Activated CD4-positive, alpha-beta T cell treated with anti-CD3 and anti-CD28 coated beads for 48 hours (primary cell): ENCODE results near the gene DBN1.

ENCODE experiments used
- DNase-seq: peaks from one replicate; pipeline ENCODE4 v3.0.0-alpha.2; 2020

The DBN1 gene

DNA sequence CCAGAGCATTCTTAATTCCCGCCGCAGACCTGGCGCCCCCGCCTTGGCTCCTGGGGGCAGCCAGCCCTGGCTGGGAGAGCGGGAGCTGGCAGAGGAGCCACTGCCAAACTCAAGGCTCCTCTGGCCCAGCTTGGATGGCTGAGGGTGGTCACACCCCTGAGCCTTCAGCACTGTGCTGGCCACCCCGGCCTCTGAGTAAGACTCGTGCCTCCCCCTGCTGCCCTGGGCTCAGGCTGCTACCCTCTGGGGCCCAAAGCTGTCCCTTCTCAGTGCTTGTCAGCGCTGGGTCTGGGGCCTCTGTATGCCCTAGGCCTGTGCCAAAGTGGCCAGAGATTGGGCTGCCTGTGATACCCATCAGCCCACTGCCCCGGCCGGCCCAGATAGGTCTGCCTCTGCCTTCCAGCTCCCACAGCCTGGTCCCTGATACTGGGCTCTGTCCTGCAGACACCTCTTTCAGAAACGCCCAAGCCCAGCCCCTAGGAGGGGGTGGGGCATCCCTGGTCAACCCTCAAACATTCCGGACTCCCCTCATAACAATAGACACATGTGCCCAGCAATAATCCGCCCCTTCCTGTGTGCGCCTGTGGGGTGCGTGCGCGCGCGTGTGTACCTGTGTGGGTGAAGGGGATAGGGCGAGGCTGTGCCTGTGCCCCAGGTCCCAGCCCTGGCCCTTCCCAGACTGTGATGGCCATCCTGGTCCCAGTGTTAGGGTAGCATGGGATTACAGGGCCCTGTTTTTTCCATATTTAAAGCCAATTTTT is 31.2 kb downstream of the DBN1 start:
- DNase-seq, result no peak

GRCh38 chr5:177440990-177441780 is 32.2 kb downstream of the DBN1 start:
- DNase-seq, result no peak

DNA sequence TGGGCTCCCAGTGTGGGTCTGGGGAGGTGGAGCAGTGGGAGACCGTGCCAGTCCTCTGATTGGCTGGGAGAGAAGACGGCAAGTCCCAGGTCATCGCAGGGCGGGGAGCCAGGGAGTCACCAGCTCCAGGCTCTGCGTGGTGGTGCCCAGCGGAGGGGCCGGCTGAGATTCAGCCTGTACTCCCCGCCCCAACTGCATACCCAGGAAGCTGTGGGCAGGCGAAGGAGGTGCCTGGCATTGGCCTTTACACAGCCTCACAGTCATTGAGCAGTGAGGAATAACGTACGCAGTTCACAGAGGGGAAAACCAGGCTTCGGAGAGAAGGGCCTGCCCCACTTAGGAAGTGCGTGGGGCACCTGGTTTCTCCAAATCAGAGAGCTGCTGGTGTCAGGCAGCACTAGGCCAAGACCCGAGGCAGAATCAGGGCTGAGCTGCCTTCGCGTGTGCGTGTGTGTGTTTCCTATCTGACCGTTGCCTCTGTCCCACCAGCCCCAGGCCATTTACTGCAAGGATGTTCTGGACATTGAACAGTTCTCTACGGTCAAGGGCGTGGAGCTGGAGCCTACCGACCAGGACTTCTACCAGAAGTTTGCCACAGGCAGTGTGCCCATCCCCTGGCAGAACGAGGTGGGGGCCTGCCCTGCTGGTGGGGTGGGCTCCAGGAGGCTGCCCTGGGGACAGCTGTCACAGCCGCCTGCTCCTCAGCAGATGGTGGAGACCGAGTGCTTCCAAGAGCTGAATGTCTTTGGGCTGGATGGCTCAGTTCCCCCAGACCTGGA is 33.0 kb downstream of the DBN1 start:
- peak; percentile 62 for DNase-seq

GRCh38 chr5:177439518-177440053 is 33.8 kb downstream of the DBN1 start:
- no peak for DNase-seq

GRCh38 chr5:177438468-177438867 is 35.0 kb downstream of the DBN1 start:
- no peak for DNase-seq

GRCh38 chr5:177437623-177438022 is 35.8 kb downstream of the DBN1 start:
- DNase-seq, result no peak

GRCh38 chr5:177435847-177436536 is 37.4 kb downstream of the DBN1 start:
- no peak for DNase-seq

- no peak for DNase-seq
These were observed 38.3 kb downstream of the DBN1 start for GRCh38 chr5:177434942-177435738.

DNA sequence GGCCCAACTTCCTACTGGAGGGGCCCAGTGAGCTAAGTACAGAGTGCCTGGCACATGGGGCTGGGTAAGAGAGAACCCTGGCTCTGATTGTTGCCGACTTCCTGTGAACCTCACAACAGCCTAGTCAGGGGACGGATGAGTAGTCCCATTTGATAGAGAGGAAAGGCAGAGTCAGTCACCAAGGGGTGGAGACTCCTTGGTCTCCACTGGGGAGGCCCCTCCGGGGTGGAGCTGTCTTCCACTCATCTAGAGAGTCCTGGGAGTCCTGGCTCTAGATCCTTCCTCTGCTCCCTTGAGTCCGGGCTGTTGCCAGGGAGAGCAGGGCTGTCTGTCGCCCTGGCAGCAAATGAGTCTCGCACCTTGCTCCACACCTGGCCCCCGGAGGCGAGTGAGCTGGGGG is 39.0 kb downstream of the DBN1 start:
- peak; percentile 83 for DNase-seq

DNA sequence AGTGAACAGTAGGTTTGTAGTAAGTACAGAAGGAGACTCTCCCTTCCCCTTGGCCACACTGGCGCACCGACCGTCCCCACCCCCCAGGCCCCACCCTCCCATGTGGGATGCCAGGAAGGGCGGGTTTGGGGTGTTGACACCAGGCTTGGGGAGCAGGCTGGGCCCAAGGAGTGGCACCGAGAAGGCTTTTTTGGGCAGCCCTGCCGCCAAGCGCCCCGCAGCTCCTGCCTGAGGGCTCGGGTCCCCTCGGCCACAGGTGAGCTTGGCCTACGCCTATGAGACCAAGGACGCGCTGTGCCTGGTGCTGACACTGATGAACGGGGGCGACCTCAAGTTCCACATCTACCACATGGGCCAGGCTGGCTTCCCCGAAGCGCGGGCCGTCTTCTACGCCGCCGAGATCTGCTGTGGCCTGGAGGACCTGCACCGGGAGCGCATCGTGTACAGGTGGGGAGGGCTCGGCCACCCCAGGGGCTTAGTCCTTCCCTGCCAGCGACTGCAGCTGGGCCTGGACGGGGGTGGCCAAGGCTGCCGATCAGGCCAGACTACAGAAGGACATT is 39.7 kb downstream of the DBN1 start:
- DNase-seq, result no peak

DNA sequence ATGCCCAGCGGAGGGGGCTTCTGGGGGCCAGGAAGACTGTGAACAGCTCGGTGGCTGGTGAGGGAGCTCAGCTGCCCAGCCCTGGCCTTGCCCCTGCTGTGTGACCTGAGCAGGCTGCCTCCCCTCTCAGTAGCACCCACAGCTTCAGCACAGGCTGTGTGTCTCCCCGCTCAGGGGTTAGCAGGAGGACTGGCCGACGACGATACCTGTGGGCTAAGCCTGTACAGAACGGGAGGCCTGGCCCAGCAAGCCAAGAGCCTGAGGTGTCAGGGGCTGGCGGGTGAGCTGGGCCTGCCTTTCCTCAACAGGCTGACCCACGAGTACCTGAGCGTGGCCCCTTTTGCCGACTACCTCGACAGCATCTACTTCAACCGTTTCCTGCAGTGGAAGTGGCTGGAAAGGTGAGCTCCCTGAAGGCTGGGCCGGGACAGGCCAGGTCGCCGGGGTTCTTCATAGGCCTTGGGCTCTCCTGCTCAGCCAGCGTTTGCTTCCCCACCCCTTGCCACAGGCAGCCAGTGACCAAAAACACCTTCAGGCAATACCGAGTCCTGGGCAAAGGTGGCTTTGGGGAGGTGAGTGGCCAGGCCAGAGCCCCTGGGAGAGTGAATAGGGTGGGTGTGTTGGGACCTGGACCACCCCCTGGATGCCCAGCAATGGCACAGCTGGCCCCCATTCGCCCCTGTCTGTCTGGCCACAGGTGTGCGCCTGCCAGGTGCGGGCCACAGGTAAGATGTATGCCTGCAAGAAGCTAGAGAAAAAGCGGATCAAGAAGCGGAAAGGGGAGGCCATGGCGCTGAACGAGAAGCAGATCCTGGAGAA is 40.4 kb downstream of the DBN1 start:
- DNase-seq, result no peak

GRCh38 chr5:177432143-177432838 is 41.1 kb downstream of the DBN1 start:
- peak; percentile 80 for DNase-seq

- DNase-seq, result peak; percentile 87
These were observed 41.9 kb downstream of the DBN1 start for GRCh38 chr5:177431317-177432142.

- DNase-seq, result peak; percentile 40
These were observed 42.5 kb downstream of the DBN1 start for GRCh38 chr5:177430972-177431316.

DNA sequence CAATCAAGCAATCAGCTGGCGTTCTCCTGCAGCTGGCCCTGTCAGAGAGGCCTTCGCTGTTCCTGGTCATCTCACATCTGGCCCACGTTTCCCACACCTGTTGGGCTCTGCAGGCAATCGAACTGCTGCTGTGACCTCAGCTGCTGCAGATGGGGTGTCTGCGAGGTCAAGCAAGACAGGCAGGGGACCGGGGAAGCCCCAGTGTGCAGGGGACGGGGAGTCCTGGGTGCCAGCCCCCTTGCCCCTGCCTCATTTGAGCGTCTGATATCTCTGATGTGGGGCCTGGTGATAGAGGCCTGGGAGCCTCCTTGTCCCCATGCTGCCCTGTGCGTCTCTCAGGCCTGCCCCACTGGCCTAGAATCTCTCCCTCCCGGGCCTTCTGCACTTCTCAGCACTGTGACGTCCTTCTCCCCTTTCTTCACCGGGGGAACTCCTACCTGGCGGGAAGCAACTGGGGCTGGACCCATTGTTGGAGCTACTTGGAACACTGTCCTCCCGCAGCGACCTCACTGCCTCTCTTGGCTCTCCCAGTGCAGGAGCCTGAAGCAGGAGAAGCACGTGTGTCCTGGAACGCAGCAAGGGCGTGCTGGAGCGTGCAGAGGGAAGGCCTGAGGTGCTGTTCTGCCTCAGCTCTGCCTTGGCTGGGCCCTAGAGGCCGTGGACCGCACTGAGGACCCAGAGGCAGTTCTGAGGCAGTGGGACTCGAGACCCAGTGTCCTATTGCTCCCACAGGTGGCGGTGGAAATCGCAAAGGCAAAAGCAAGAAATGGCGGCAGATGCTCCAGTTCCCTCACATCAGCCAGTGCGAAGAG is 43.1 kb downstream of the DBN1 start:
- DNase-seq, result peak; percentile 28

GRCh38 chr5:177429248-177430040 is 44.0 kb downstream of the DBN1 start:
- DNase-seq, result peak; percentile 93

GRCh38 chr5:177428574-177429217 is 44.7 kb downstream of the DBN1 start:
- DNase-seq, result peak; percentile 44
